Muscle of leg (tissue), 11 donors: ENCODE measurements around the gene PRSS22. TPM values are rescaled to one million over a fixed set of nuclear protein-coding genes. Genes with fewer than 3 reads are reported as not detected.

Source experiments
- DNase-seq: peaks from one replicate; pipeline ENCODE4 v3.0.0; 2013
- H3K27ac ChIP-seq: one replicate; pipeline ENCODE4 v1.5.1; 2013; ENCODE audit warnings: mild to moderate bottlenecking, low read length, control low read depth
- H3K27me3 ChIP-seq: one replicate; pipeline ENCODE4 v1.6.1; 2013; ENCODE audit warnings: low read length; ENCODE audit not compliant: control insufficient read depth, insufficient read depth
- H3K36me3 ChIP-seq: one replicate; pipeline ENCODE4 v1.6.1; 2013; ENCODE audit warnings: low read length; ENCODE audit not compliant: control insufficient read depth, insufficient read depth
- H3K4me1 ChIP-seq: one replicate; pipeline ENCODE4 v1.6.1; 2013; ENCODE audit warnings: low read length; ENCODE audit not compliant: control insufficient read depth, insufficient read depth
- H3K4me3 ChIP-seq: one replicate; pipeline ENCODE4 v1.5.1; 2013; ENCODE audit warnings: low read length, control low read depth
- H3K9me3 ChIP-seq: replicated peaks from 2 replicates; pipeline ENCODE4 v1.6.1; 2013; ENCODE audit warnings: low read depth, low read length; ENCODE audit not compliant: control insufficient read depth
- WGBS: methylation state at CpG from one replicate; pipeline ENCODE4 v1.1.5; 2013; ENCODE audit warnings: missing lambda C conversion rate; ENCODE audit not compliant: insufficient coverage; 5-methylcytosine and 5-hydroxymethylcytosine counted together
- polyA plus RNA-seq, 8 donors: library from polyadenylated mRNA; unstranded; fragments of 120-200 nt; gene quantifications; one replicate each; pipeline versions ENCODE4 v1.2.1 to v1.2.3, GENCODE V29; 2013; ENCODE audit warnings: inconsistent platforms in 1 of 8, low replicate concordance in 1 of 8; ENCODE audit not compliant: insufficient read length in 8 of 8, insufficient read depth in 1 of 8
- total RNA-seq: library from RNA; stranded (reverse); fragments of 120-200 nt; gene quantifications from one replicate; pipeline ENCODE4 v1.2.4, GENCODE V29; 2013

Gene PRSS22
- total and polyA plus RNA-seq, 9 donors: 0.94 TPM; not detected in 7

DNA sequence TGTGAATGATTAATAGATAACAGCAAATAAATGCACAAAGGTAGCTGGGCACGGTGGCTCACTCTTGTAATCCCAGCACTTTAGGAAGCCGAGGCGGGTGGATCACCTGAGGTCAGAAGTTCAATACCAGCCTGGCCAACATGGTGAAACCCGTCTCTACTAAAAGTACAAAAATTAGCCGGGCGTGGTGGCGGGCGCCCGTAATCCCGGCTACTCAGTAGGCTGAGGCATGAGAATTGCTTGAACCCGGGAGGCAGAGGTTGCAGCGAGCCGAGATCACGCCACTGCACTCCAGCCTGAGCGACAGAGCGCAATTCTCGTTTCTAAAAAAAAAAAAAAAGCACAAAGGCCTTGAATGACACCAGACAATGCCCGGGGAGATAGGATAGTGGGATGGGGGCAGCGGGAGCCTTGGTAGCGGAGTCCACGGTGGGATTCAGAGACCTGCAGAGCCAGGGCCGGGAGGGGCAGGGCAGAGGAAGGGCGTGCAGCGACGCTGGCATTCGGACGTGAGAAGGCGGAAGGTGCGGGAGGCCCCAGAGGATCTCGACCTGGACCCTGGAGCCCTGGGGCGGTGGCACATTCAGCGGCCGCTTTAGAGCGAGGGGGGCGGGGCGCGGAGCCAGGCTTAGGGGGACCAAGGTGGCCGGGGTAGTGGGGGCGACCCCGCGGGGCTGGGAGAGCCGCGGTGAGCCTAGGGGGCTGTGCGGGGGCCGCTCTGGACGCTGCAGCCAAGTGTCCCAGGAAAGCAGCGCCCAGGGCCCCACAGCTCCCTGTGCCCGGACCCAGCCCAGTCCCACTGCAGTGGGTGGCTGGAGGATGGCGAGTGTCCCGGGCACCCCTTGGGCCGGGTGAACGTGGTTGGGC lies 24.0 kb upstream of the PRSS22 start:
- Histone ChIP-seq H3K27me3 (peaks cover 4% of the 10 kb centered on the region), H3K4me3 (peak overlapping the region; percentile 82), H3K36me3 (no peaks in the 10 kb centered on the region), H3K27ac (peak overlapping the region; percentile 99), H3K4me1 (peaks cover 8% of the 10 kb centered on the region), H3K9me3 (peaks cover 6% of the 10 kb centered on the region)
- WGBS: 10% methylated on average over 52 of the region's 52 CpGs
- peak; percentile 44 for DNase-seq

GRCh38 chr16:2879854-2880508 lies 22.0 kb upstream of the PRSS22 start:
- H3K4me1 ChIP-seq: peaks cover 8% of the 10 kb centered on the region
- H3K27ac ChIP-seq: no peak overlapping the region
- H3K27me3 ChIP-seq: peaks cover 4% of the 10 kb centered on the region
- H3K9me3 ChIP-seq: peaks cover 6% of the 10 kb centered on the region
- H3K36me3 ChIP-seq: no peaks in the 10 kb centered on the region
- H3K4me3 ChIP-seq: no peak overlapping the region
- 77% methylated on average over 3 of the region's 6 CpGs for WGBS
- DNase-seq: no peak

- Histone ChIP-seq H3K27ac (no peak overlapping the region), H3K4me3 (no peak overlapping the region)
- 35% methylated on average over 7 of the region's 25 CpGs for WGBS
Measured at GRCh38 chr16:2874912-2875362, 17.0 kb upstream of the PRSS22 start.

GRCh38 chr16:2874032-2874911 lies 16.3 kb upstream of the PRSS22 start:
- peaks cover 8% of the 10 kb centered on the region for H3K27me3 ChIP-seq
- WGBS: 31% methylated on average over 9 of the region's 21 CpGs
- DNase-seq: peak; percentile 20
- no peaks in the 10 kb centered on the region for H3K36me3 ChIP-seq
- no peaks in the 10 kb centered on the region for H3K9me3 ChIP-seq
- no peak overlapping the region for H3K27ac ChIP-seq
- H3K4me1 ChIP-seq: peaks cover 8% of the 10 kb centered on the region
- H3K4me3 ChIP-seq: no peak overlapping the region

More at GRCh38 chr16:2874912-2875362, 17.0 kb upstream of the PRSS22 start:
- H3K36me3 ChIP-seq: no peaks in the 10 kb centered on the region
- H3K9me3 ChIP-seq: peaks cover 4% of the 10 kb centered on the region
- peak; percentile 86 for DNase-seq
- peaks cover 7% of the 10 kb centered on the region for H3K27me3 ChIP-seq
- peaks cover 8% of the 10 kb centered on the region for H3K4me1 ChIP-seq

GRCh38 chr16:2871926-2872325 lies 14.0 kb upstream of the PRSS22 start:
- 80% methylated on average over 4 of the region's 6 CpGs for WGBS
- Histone ChIP-seq H3K27me3 (peaks cover 9% of the 10 kb centered on the region), H3K4me1 (peaks cover 13% of the 10 kb centered on the region), H3K4me3 (no peak overlapping the region), H3K9me3 (no peaks in the 10 kb centered on the region), H3K27ac (no peak overlapping the region), H3K36me3 (no peaks in the 10 kb centered on the region)
- no peak for DNase-seq

GRCh38 chr16:2867987-2868789 lies 10.2 kb upstream of the PRSS22 start:
- WGBS: 0% methylated on average over 35 of the region's 45 CpGs
- Histone ChIP-seq H3K27me3 (peaks cover 28% of the 10 kb centered on the region), H3K4me3 (peak overlapping the region; percentile 86), H3K36me3 (no peaks in the 10 kb centered on the region), H3K9me3 (no peaks in the 10 kb centered on the region), H3K27ac (peak overlapping the region; percentile 96), H3K4me1 (peaks cover 5% of the 10 kb centered on the region)
- peak; percentile 95 for DNase-seq

DNA sequence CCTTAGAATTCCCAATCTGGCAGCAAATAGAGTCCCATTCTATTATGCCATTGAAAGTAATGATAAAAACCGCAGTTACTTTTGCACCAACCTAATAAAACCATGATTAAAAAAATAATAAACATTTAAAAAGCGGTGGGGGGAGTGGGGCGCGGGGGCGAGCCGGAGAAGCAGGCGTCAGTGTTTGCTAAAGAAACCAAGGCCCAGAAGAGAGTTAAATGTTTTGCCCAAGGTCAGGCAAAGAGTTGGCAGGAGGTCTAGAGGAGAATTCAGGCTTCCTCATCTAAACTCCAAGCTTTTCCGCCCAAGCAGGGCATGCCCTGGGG lies 9.7 kb upstream of the PRSS22 start:
- Histone ChIP-seq H3K27ac (peak overlapping the region; percentile 96), H3K9me3 (no peaks in the 10 kb centered on the region), H3K36me3 (no peaks in the 10 kb centered on the region), H3K27me3 (peaks cover 28% of the 10 kb centered on the region), H3K4me3 (peak overlapping the region; percentile 86), H3K4me1 (peaks cover 5% of the 10 kb centered on the region)
- DNase-seq: no peak
- WGBS: 60% methylated on average over 1 of the region's 8 CpGs

DNA sequence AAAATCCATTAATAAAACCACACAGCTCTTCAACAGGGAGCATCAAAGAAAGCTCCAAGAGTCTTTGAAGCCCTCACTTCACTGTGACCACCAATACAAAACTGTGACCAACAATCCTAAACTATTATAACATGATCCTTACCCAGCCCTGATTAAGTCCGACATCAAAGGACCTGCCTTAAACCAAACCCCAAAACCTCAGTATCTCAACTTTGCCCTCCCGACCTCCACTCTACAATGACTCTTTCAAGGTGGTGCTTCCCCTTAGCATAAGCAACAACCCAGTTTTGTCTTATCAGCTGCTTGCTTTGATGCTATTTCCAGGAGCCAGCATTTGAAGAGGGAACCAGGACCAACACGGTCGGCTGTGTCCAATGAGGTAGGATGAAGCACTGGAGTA lies 8.5 kb upstream of the PRSS22 start:
- DNase-seq: no peak
- Histone ChIP-seq H3K27me3 (peaks cover 25% of the 10 kb centered on the region), H3K36me3 (no peaks in the 10 kb centered on the region), H3K4me3 (no peak overlapping the region), H3K4me1 (peaks cover 5% of the 10 kb centered on the region), H3K9me3 (no peaks in the 10 kb centered on the region), H3K27ac (no peak overlapping the region)
- 64% methylated on average over 3 of the region's 4 CpGs for WGBS

DNA sequence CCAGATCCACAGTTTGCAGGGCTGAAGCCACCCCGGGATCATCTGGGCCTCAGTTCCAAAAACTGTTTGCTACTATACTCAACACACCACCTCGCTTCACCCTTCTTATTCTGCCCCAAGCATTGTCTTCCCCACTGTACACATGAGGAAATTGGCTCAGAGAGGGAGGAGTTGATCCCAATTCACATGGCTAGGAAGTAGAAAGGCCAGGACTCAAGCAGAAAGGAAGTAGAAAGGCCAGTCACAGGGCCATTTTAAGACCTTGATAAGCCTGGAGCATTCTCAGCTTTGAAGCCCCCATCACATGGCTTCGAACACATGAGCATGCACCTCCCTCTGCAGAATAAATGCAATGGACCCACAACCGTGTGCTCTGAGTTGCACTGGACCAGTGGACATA lies 7.7 kb upstream of the PRSS22 start:
- peaks cover 4% of the 10 kb centered on the region for H3K9me3 ChIP-seq
- peaks cover 5% of the 10 kb centered on the region for H3K4me1 ChIP-seq
- no peak overlapping the region for H3K4me3 ChIP-seq
- 52% methylated on average over 3 of the region's 4 CpGs for WGBS
- H3K36me3 ChIP-seq: no peaks in the 10 kb centered on the region
- H3K27me3 ChIP-seq: peaks cover 30% of the 10 kb centered on the region
- no peak for DNase-seq
- H3K27ac ChIP-seq: no peak overlapping the region
